ENCODE measurements around the gene TLCD5.

TLCD5 gene

DNA sequence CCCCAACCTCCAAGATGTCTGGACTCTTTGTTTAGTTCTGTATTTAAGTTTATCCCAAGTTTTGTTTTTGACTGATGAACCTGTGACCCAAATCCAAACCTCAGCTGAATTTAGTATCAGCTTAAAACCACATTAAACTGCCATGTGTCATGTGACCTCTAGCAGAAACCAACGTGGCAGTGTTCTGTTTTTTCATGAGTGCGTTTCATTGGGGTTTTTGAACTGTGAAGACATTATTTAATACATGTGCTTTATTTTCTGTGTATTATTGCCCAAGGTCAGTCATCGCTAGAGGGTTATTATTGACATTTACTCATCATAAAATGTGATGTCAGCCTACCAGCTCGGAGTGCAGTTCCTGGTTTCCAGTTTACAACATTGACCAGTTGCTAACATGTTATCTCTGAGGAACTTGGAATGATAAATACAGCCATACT lies 1.8 kb downstream of the TLCD5 start:
- TF ChIP-seq ZNF274 (IDR thresholded peaks at IDR 0.05; ENCODE audit: low read depth, low read length), result no peak
- TF ChIP-seq SUZ12 (IDR thresholded peaks at IDR 0.05; ENCODE audit: extremely low read depth, insufficient read depth, insufficient read length), result no peak
- TF ChIP-seq YY1 (IDR thresholded peaks at IDR 0.05; ENCODE audit: insufficient read depth, insufficient read length), result no peak
- no peak overlapping the region for H3K4me3 ChIP-seq (ENCODE audit: insufficient read length, low read depth)
- peaks cover 2% of the 10 kb centered on the region for H3K4me1 ChIP-seq (ENCODE audit: insufficient read depth, insufficient read length)
- no peaks in the 10 kb centered on the region for H3K9me3 ChIP-seq (ENCODE audit: insufficient read depth, low read length)
- no peak for DNase-seq (ENCODE audit: low read depth, low spot score)
- H3K27me3 ChIP-seq (ENCODE audit: insufficient read depth, insufficient read length), result peaks cover 19% of the 10 kb centered on the region
- H3K36me3 ChIP-seq (ENCODE audit: insufficient read depth, insufficient read length, low read length), result peaks cover 22% of the 10 kb centered on the region
- H3K9ac ChIP-seq (ENCODE audit: insufficient read length, low read depth), result no peak overlapping the region

DNA sequence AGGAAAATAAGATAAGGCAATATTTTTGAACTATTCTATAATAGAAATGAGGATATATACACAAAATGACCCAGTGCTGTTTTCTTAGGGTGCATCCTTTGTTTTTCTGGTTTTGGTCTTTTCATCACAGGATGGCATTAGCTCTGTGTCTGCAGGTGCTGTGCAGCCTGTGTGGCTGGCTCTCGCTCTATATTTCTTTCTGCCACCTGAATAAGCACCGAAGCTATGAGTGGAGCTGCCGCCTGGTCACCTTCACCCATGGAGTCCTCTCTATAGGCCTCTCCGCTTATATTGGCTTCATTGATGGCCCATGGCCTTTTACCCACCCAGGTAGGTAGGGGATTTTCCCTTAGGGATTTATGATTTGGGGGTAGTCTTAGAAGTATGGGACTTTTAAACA lies 2.2 kb downstream of the TLCD5 start:
- H3K27me3 ChIP-seq (ENCODE audit: insufficient read depth, insufficient read length), result peaks cover 19% of the 10 kb centered on the region
- H3K9ac ChIP-seq (ENCODE audit: insufficient read length, low read depth), result no peak overlapping the region
- H3K4me3 ChIP-seq (ENCODE audit: insufficient read length, low read depth), result no peak overlapping the region
- H3K9me3 ChIP-seq (ENCODE audit: insufficient read depth, low read length), result no peaks in the 10 kb centered on the region
- no peak for TF ChIP-seq SUZ12 (IDR thresholded peaks at IDR 0.05; ENCODE audit: extremely low read depth, insufficient read depth, insufficient read length)
- no peak for TF ChIP-seq ZNF274 (IDR thresholded peaks at IDR 0.05; ENCODE audit: low read depth, low read length)
- TF ChIP-seq YY1 (IDR thresholded peaks at IDR 0.05; ENCODE audit: insufficient read depth, insufficient read length), result no peak
- peaks cover 2% of the 10 kb centered on the region for H3K4me1 ChIP-seq (ENCODE audit: insufficient read depth, insufficient read length)
- DNase-seq (ENCODE audit: low read depth, low spot score), result no peak
- peaks cover 25% of the 10 kb centered on the region for H3K36me3 ChIP-seq (ENCODE audit: insufficient read depth, insufficient read length, low read length)

DNA sequence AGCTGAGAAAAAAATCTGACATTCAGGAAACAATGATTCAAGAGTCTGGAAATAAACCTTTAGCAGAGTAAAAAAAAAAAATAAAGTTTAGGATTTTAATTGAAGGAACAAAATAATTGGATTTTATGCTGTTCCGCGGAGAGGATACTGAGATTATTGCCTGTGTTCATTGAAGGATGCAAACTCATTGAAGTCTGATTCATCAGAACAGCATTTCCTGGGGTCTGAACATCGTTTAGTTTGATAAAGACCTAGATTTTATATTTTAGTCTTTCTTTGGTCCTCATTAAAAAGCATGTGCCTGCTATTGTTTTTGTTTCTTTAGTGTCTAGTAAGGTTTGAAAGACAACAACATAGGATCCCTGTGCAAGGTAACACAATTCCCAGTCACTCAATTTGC lies 4.5 kb downstream of the TLCD5 start:
- H3K9me3 ChIP-seq (ENCODE audit: insufficient read depth, low read length), result no peaks in the 10 kb centered on the region
- peaks cover 3% of the 10 kb centered on the region for H3K27me3 ChIP-seq (ENCODE audit: insufficient read depth, insufficient read length)
- H3K4me3 ChIP-seq (ENCODE audit: insufficient read length, low read depth), result no peak overlapping the region
- DNase-seq (ENCODE audit: low read depth, low spot score), result no peak
- peaks cover 25% of the 10 kb centered on the region for H3K36me3 ChIP-seq (ENCODE audit: insufficient read depth, insufficient read length, low read length)
- H3K9ac ChIP-seq (ENCODE audit: insufficient read length, low read depth), result no peak overlapping the region
- TF ChIP-seq YY1 (IDR thresholded peaks at IDR 0.05; ENCODE audit: insufficient read depth, insufficient read length) (no peak), SUZ12 (IDR thresholded peaks at IDR 0.05; ENCODE audit: extremely low read depth, insufficient read depth, insufficient read length) (no peak), ZNF274 (IDR thresholded peaks at IDR 0.05; ENCODE audit: low read depth, low read length) (no peak)
- H3K4me1 ChIP-seq (ENCODE audit: insufficient read depth, insufficient read length), result peaks cover 2% of the 10 kb centered on the region

DNA sequence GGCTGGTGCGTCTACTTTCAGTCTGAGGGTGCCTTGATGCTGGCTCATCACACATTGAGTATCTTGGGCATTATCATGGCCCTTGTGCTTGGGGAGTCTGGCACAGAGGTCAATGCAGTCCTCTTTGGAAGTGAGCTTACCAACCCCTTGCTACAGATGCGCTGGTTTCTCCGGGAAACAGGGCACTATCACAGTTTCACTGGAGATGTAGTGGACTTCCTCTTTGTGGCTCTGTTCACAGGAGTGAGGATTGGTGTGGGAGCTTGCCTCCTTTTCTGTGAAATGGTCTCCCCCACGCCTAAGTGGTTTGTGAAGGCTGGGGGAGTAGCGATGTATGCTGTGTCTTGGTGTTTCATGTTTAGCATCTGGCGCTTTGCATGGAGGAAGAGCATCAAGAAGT lies 4.9 kb downstream of the TLCD5 start:
- Histone ChIP-seq H3K9me3 (ENCODE audit: insufficient read depth, low read length) (no peaks in the 10 kb centered on the region), H3K4me1 (ENCODE audit: insufficient read depth, insufficient read length) (no peaks in the 10 kb centered on the region), H3K9ac (ENCODE audit: insufficient read length, low read depth) (no peak overlapping the region)

DNA sequence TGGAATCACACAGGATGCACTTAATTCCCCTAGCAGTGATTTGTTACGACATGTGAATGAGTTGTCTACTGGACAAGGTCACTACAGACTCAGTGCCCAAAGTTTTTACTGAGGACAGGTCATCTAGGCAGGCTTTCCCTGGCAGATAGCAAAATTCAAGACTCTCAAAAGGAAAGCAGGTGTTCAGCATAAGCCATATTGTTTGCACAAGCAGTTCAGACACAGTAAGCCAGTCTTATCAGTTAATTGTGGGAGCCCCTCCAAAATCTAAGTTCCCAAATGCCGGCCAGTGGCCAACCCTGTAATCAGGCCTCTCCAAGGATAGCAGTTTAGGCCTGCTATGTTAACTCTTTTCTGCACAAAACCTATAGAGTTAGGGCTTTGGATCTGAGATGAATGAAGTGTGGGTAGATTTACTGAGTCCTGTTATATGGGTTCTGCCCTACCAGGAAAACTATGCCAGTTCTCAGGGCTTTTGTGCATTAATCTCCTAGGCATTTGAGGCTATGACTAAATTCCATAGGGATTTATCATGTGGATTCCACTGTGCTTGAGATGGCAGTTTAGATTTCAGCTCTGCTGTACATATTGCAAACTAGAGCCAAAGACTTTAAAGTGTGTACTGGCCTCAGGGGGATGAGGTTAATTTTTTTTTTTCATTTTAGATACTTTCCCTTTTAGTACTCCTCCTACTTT lies 6.3 kb downstream of the TLCD5 start:
- Histone ChIP-seq H3K9ac (ENCODE audit: insufficient read length, low read depth) (no peak overlapping the region), H3K36me3 (ENCODE audit: insufficient read depth, insufficient read length, low read length) (peaks cover 25% of the 10 kb centered on the region)

More for the DNA sequence above, 4.9 kb downstream of the TLCD5 start:
- Histone ChIP-seq H3K36me3 (ENCODE audit: insufficient read depth, insufficient read length, low read length) (peaks cover 25% of the 10 kb centered on the region), H3K4me3 (ENCODE audit: insufficient read length, low read depth) (no peak overlapping the region), H3K27me3 (ENCODE audit: insufficient read depth, insufficient read length) (no peaks in the 10 kb centered on the region)
- no peak for DNase-seq (ENCODE audit: low read depth, low spot score)
- TF ChIP-seq YY1 (IDR thresholded peaks at IDR 0.05; ENCODE audit: insufficient read depth, insufficient read length) (no peak), SUZ12 (IDR thresholded peaks at IDR 0.05; ENCODE audit: extremely low read depth, insufficient read depth, insufficient read length) (no peak), ZNF274 (IDR thresholded peaks at IDR 0.05; ENCODE audit: low read depth, low read length) (no peak)

DNA sequence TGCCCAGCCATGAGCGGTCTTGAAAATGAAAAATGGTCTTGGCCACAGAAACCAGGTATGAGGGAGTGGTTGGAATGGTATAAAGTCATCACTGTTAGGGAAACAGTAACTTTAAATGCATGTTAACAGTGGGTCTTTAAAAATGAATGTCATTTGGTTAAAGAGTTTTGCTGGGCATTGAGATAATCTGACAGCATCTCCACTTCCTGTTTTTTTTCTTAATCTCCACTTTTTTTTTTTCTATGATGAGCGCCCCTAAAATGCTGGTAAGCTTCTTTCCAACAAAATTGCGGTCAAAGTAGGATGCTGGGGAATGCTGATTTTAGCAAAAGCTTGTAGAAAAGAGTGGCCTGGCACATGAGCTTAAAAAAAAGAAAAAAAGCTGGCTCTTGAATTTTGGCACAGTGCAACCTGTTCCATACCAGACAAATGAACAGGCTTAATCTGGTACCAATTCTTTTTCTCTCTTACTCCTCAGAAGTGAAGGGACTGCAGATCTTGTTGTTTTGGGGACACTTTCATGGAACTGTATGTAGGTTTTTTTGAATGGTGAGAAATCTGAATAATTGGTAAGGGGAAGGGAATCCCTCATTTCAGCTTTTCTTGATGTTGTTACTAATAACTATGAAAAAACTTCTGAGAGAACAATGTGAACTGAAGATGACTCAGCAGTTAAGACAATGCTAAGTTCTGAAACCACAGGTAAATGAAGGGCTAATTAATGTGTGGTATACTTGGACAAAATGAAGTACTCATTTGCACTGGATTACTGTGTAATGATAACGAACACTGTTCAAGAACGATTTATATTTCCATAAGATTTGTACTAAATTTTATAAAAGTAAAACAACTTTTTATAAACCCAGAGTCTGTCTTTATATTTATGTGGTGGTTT lies 8.0 kb downstream of the TLCD5 start:
- Histone ChIP-seq H3K4me1 (ENCODE audit: insufficient read depth, insufficient read length) (no peaks in the 10 kb centered on the region), H3K9ac (ENCODE audit: insufficient read length, low read depth) (no peak overlapping the region), H3K4me3 (ENCODE audit: insufficient read length, low read depth) (no peak overlapping the region), H3K36me3 (ENCODE audit: insufficient read depth, insufficient read length, low read length) (peaks cover 16% of the 10 kb centered on the region), H3K9me3 (ENCODE audit: insufficient read depth, low read length) (no peaks in the 10 kb centered on the region), H3K27me3 (ENCODE audit: insufficient read depth, insufficient read length) (no peaks in the 10 kb centered on the region)
- DNase-seq (ENCODE audit: low read depth, low spot score), result no peak
- TF ChIP-seq SUZ12 (IDR thresholded peaks at IDR 0.05; ENCODE audit: extremely low read depth, insufficient read depth, insufficient read length), result no peak

More for the DNA sequence above, 6.3 kb downstream of the TLCD5 start:
- no peak for TF ChIP-seq SUZ12 (IDR thresholded peaks at IDR 0.05; ENCODE audit: extremely low read depth, insufficient read depth, insufficient read length)
- TF ChIP-seq YY1 (IDR thresholded peaks at IDR 0.05; ENCODE audit: insufficient read depth, insufficient read length), result no peak
- no peak for TF ChIP-seq ZNF274 (IDR thresholded peaks at IDR 0.05; ENCODE audit: low read depth, low read length)
- H3K27me3 ChIP-seq (ENCODE audit: insufficient read depth, insufficient read length), result no peaks in the 10 kb centered on the region
- H3K9me3 ChIP-seq (ENCODE audit: insufficient read depth, low read length), result no peaks in the 10 kb centered on the region
- DNase-seq (ENCODE audit: low read depth, low spot score), result no peak
- H3K4me1 ChIP-seq (ENCODE audit: insufficient read depth, insufficient read length), result no peaks in the 10 kb centered on the region
- H3K4me3 ChIP-seq (ENCODE audit: insufficient read length, low read depth), result no peak overlapping the region

DNA sequence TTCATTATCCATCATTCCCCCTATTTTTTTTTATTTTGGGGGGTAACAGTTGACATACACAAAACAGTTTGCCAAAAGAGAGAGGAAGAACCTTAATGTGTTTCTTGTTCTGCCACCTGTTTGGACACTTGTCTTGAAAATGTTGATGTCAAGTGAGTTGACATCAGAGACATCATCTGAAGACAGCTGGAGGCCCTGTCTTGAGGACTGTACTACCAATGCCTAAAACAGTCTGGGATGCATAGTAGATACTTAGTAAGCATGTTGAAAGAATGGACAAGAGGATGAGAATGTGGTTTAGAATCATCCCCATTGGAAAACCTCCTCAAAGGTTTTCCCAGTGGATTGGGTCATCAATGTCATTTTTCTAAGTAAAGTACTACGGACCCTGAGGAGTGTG lies 8.7 kb downstream of the TLCD5 start:
- no peak for TF ChIP-seq SUZ12 (IDR thresholded peaks at IDR 0.05; ENCODE audit: extremely low read depth, insufficient read depth, insufficient read length)
- Histone ChIP-seq H3K36me3 (ENCODE audit: insufficient read depth, insufficient read length, low read length) (peaks cover 16% of the 10 kb centered on the region), H3K27me3 (ENCODE audit: insufficient read depth, insufficient read length) (no peaks in the 10 kb centered on the region), H3K4me1 (ENCODE audit: insufficient read depth, insufficient read length) (no peaks in the 10 kb centered on the region), H3K4me3 (ENCODE audit: insufficient read length, low read depth) (no peak overlapping the region), H3K9me3 (ENCODE audit: insufficient read depth, low read length) (no peaks in the 10 kb centered on the region), H3K9ac (ENCODE audit: insufficient read length, low read depth) (no peak overlapping the region)
- no peak for DNase-seq (ENCODE audit: low read depth, low spot score)

All from NT2/D1 (cell line).